Measurements from ENCODE around the gene ACP1.
"Not testable (repeated sequence)": the region's sequence is repeated elsewhere in the genome, so short reads cannot be mapped to it uniquely, and the experiment has no call there.

ACP1 gene

DNA sequence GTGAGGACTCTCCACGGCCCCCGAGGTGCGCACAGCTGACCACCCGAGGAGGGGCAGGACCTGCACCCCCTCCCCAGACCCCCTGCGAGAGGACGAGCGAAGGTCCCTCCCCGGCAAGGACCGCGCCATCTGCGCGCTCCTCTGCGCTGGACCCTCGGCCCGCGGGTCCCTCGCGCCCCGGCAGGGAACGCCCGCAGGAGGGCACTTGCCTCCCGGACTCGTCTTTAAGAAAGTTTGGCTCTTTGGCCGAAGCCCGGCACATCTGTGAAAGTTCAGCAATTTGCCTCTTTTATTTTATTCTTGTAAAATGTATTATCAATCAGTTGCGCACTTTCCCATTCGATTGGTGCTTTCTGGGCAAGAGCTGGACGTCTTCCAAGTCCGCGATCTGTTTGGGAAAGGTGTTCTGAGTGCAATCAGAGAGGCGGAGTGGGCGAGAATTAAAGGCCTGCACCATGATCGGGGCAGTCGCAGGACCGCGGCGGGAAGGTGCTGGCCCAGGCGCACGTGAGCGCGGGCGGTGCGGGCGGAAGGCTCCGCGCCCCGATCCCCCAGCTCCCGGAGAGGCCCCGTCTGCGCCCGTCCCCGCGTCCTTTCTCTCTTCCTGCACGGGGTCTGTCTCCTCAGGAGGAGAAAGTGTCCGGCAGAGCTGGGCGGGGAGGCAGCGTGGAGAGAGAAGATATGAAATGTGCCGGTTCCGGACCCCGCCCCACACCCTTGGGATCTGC, 24.8 kb downstream of the ACP1 start:
- H3K9me3 ChIP-seq (ENCODE audit: insufficient read depth, low read depth, low read length): no peaks in the 10 kb centered on the region
- peaks cover 21% of the 10 kb centered on the region for H3K4me1 ChIP-seq (ENCODE audit: insufficient read depth, low read length)
- H3K9ac ChIP-seq (ENCODE audit: low read depth, low read length): peak overlapping the region; percentile 41; the same call in 1 of the 2 replicates
- peak overlapping the region; percentile 76 for H3K4me3 ChIP-seq (ENCODE audit: low read length)
- no peak overlapping the region for H3K27ac ChIP-seq (ENCODE audit: low read length)
- H3K36me3 ChIP-seq (ENCODE audit: insufficient read depth, low read depth, low read length): no peaks in the 10 kb centered on the region
- peaks cover 75% of the 10 kb centered on the region for H3K27me3 ChIP-seq (ENCODE audit: insufficient read depth, low read length)

DNA sequence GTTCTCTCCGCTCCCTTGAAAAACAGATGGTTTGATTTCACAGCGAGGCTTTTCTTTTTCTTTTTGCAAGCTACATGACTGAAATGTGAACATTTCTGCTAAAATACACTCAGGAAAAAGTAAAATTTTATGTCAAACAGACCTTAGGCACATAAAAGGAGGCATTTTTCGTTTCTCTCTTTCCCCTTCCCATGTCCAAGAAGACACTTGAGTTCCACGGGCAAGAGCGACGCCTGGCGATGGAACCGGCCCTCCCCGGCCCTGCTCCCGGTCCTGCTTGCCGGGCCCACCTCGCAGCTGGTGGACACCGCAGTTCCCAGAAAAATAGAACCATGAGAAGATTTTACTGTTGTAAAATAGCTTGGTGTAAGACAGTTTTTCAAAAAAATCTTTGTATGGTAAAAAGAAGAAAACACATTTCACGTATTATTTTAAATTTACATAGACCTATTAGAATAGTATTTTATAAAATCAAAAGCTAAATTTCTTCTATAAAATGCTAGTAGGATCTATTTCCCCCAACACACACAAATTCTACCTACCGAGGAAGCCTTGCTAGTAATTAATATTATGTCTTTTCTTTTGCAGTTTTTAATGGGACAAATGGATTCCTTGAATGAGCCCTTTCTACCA, 25.5 kb downstream of the ACP1 start:
- H3K4me3 ChIP-seq (ENCODE audit: low read length): peak overlapping the region; percentile 76
- no peaks in the 10 kb centered on the region for H3K36me3 ChIP-seq (ENCODE audit: insufficient read depth, low read depth, low read length)
- H3K4me1 ChIP-seq (ENCODE audit: insufficient read depth, low read length): peaks cover 15% of the 10 kb centered on the region
- H3K9me3 ChIP-seq (ENCODE audit: insufficient read depth, low read depth, low read length): no peaks in the 10 kb centered on the region
- peaks cover 68% of the 10 kb centered on the region for H3K27me3 ChIP-seq (ENCODE audit: insufficient read depth, low read length)
- H3K9ac ChIP-seq (ENCODE audit: low read depth, low read length): no peak overlapping the region; the same call in 1 of the 2 replicates
- no peak overlapping the region for H3K27ac ChIP-seq (ENCODE audit: low read length)

DNA sequence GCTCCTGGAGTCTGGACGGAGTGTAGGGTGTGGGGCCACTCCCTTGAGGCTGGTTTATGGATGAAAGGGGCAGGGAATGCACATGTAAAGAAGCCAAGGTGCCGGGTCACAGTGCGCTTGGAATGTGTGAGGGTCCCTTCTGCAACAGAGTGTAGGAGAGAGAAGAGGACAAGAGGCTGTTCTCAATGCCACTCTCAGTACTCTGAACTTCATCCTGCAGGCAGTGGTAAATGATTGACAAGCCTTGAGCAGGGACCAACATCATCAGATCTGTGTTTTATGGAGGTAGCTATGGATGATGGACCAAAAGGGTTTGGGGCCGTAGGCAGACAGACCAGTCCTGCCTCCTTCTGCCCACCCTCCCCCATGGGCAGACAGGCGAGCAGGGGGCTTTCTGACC, 30.3 kb downstream of the ACP1 start:
- H3K27me3 ChIP-seq (ENCODE audit: insufficient read depth, low read length): peaks cover 27% of the 10 kb centered on the region
- H3K27ac ChIP-seq (ENCODE audit: low read length): no peak overlapping the region
- no peaks in the 10 kb centered on the region for H3K4me1 ChIP-seq (ENCODE audit: insufficient read depth, low read length)
- no peaks in the 10 kb centered on the region for H3K36me3 ChIP-seq (ENCODE audit: insufficient read depth, low read depth, low read length)
- H3K4me3 ChIP-seq (ENCODE audit: low read length): no peak overlapping the region
- no peaks in the 10 kb centered on the region for H3K9me3 ChIP-seq (ENCODE audit: insufficient read depth, low read depth, low read length)
- H3K9ac ChIP-seq (ENCODE audit: low read depth, low read length): no peak overlapping the region

DNA sequence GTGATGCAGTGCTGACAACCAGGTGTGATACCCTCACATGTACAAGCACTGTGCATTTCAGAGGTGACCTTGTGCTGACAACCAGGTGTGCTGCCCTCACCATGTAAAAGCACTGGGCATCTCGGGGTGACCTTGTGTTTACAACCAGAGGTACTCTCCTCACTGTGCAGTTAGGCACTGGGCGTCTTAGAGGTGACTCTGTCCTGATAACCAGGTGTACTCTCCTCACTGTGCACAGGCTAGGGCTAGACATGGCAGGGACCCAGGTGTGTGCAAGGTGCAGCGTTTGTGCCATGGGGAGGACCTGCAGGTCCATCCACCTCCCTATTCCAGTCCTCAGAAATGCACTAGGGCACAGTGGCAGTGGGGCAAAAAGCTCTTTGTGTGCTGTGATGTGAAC, 31.6 kb downstream of the ACP1 start:
- Histone ChIP-seq H3K9ac (ENCODE audit: low read depth, low read length) (no peak overlapping the region), H3K4me3 (ENCODE audit: low read length) (no peak overlapping the region), H3K27ac (ENCODE audit: low read length) (no peak overlapping the region), H3K36me3 (ENCODE audit: insufficient read depth, low read depth, low read length) (no peaks in the 10 kb centered on the region), H3K27me3 (ENCODE audit: insufficient read depth, low read length) (peaks cover 14% of the 10 kb centered on the region), H3K4me1 (ENCODE audit: insufficient read depth, low read length) (no peaks in the 10 kb centered on the region), H3K9me3 (ENCODE audit: insufficient read depth, low read depth, low read length) (no peaks in the 10 kb centered on the region)

- Histone ChIP-seq H3K9me3 (ENCODE audit: insufficient read depth, low read depth, low read length) (no peaks in the 10 kb centered on the region), H3K27ac (ENCODE audit: low read length) (no peak overlapping the region), H3K4me1 (ENCODE audit: insufficient read depth, low read length) (peaks cover 15% of the 10 kb centered on the region), H3K4me3 (ENCODE audit: low read length) (no peak overlapping the region), H3K27me3 (ENCODE audit: insufficient read depth, low read length) (no peaks in the 10 kb centered on the region; the same call in 1 of the 2 replicates), H3K36me3 (ENCODE audit: insufficient read depth, low read depth, low read length) (no peaks in the 10 kb centered on the region), H3K9ac (ENCODE audit: low read depth, low read length) (no peak overlapping the region)
Observed at GRCh38 chr2:305366-305765, 40.6 kb downstream of the ACP1 start.

DNA sequence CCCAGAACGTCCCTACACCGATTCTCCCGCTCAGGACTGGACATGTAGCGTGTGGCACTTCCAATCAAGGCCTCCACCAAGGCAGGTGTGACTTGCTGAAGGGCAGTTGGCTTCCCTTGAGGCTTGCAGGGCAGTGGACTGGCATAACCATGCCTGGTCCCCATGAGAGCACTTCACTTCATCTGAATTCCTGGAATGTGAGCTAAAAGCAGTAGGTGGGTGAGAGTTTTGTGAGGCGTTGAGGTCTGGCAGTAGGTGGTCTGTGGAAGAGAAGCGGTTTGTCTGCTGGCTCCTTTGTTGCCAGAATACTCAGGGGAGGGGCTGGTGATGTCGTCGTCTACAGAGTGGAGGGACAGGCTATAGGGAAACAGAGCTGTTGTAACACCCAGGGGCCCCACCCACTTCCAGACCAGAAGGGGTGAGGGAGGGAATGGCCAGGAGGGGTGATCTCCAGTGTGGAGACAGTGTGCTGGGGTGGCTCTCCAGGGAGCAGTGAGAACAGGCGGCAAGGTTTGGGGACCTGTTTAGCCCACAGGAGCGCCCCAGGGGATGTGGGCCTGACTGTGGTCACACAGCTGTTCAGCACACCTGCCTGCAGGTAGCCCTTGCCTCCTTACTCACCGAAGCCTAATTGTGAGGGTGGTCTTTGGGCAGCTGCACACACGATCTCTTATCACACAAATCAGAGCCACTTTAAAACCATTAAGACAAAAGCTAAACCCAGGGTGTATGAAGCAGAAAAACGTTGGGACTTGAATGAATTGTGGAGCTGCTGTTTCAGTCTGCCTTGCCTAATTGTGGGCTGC, 44.6 kb downstream of the ACP1 start:
- Histone ChIP-seq H3K9me3 (ENCODE audit: insufficient read depth, low read depth, low read length) (no peaks in the 10 kb centered on the region), H3K27me3 (ENCODE audit: insufficient read depth, low read length) (no peaks in the 10 kb centered on the region), H3K27ac (ENCODE audit: low read length) (no peak overlapping the region), H3K36me3 (ENCODE audit: insufficient read depth, low read depth, low read length) (no peaks in the 10 kb centered on the region), H3K9ac (ENCODE audit: low read depth, low read length) (peak overlapping the region; percentile 8; the same call in 1 of the 2 replicates), H3K4me3 (ENCODE audit: low read length) (no peak overlapping the region; the same call in 1 of the 2 replicates), H3K4me1 (ENCODE audit: insufficient read depth, low read length) (peaks cover 18% of the 10 kb centered on the region)

GRCh38 chr2:309954-310510, 45.3 kb downstream of the ACP1 start:
- H3K36me3 ChIP-seq (ENCODE audit: insufficient read depth, low read depth, low read length): no peaks in the 10 kb centered on the region
- no peaks in the 10 kb centered on the region for H3K9me3 ChIP-seq (ENCODE audit: insufficient read depth, low read depth, low read length)
- peak overlapping the region; percentile 8; the same call in 1 of the 2 replicates for H3K9ac ChIP-seq (ENCODE audit: low read depth, low read length)
- no peak overlapping the region for H3K27ac ChIP-seq (ENCODE audit: low read length)
- H3K4me1 ChIP-seq (ENCODE audit: insufficient read depth, low read length): peaks cover 18% of the 10 kb centered on the region
- no peak overlapping the region for H3K4me3 ChIP-seq (ENCODE audit: low read length)
- H3K27me3 ChIP-seq (ENCODE audit: insufficient read depth, low read length): no peaks in the 10 kb centered on the region

DNA sequence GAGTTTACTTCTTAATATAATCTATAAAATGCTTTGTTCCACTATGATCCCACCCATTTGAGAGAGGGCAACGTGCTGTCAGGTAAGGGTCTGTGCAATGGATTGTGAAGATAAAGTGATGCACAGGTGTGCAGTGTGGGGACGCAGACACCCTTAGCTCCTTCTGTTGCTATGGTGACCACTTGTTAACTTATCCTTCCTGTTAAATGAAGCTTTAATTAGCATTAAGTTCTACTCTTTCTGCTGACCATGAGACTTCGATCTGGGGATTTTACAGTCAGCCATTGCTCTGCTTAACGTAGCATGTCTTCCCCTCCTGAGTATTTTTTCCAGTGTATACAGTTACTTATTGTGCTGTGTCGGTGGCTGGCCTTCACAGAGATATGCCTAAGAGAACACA, 46.2 kb downstream of the ACP1 start:
- peaks cover 18% of the 10 kb centered on the region for H3K4me1 ChIP-seq (ENCODE audit: insufficient read depth, low read length)
- H3K4me3 ChIP-seq (ENCODE audit: low read length): no peak overlapping the region
- no peak overlapping the region for H3K9ac ChIP-seq (ENCODE audit: low read depth, low read length)
- no peaks in the 10 kb centered on the region for H3K9me3 ChIP-seq (ENCODE audit: insufficient read depth, low read depth, low read length)
- H3K27me3 ChIP-seq (ENCODE audit: insufficient read depth, low read length): no peaks in the 10 kb centered on the region
- H3K27ac ChIP-seq (ENCODE audit: low read length): no peak overlapping the region
- H3K36me3 ChIP-seq (ENCODE audit: insufficient read depth, low read depth, low read length): no peaks in the 10 kb centered on the region

DNA sequence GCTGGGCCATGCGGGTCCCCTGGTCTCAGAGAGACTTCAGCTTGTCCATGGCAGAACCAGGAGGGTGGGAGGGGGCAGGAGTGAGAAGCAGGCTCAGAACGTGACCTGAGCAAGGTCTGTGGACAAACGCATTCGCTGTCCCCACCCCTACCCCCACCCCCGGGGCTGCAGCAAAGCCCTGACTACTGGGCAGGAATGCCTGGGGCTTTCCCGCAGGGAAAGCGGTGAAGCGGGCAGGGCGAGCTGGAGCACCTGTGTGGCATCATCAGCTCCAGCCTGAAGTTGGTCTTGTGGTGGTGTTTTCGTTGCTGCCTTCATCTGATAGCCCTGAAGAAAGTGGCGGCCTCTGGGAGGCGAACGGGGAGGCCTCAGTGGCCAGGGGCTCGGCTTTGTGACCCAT, 49.2 kb downstream of the ACP1 start:
- Histone ChIP-seq H3K9me3 (ENCODE audit: insufficient read depth, low read depth, low read length) (no peaks in the 10 kb centered on the region), H3K4me3 (ENCODE audit: low read length) (no peak overlapping the region), H3K9ac (ENCODE audit: low read depth, low read length) (no peak overlapping the region), H3K27me3 (ENCODE audit: insufficient read depth, low read length) (no peaks in the 10 kb centered on the region), H3K27ac (ENCODE audit: low read length) (no peak overlapping the region), H3K4me1 (ENCODE audit: insufficient read depth, low read length) (peaks cover 23% of the 10 kb centered on the region), H3K36me3 (ENCODE audit: insufficient read depth, low read depth, low read length) (no peaks in the 10 kb centered on the region)

DNA sequence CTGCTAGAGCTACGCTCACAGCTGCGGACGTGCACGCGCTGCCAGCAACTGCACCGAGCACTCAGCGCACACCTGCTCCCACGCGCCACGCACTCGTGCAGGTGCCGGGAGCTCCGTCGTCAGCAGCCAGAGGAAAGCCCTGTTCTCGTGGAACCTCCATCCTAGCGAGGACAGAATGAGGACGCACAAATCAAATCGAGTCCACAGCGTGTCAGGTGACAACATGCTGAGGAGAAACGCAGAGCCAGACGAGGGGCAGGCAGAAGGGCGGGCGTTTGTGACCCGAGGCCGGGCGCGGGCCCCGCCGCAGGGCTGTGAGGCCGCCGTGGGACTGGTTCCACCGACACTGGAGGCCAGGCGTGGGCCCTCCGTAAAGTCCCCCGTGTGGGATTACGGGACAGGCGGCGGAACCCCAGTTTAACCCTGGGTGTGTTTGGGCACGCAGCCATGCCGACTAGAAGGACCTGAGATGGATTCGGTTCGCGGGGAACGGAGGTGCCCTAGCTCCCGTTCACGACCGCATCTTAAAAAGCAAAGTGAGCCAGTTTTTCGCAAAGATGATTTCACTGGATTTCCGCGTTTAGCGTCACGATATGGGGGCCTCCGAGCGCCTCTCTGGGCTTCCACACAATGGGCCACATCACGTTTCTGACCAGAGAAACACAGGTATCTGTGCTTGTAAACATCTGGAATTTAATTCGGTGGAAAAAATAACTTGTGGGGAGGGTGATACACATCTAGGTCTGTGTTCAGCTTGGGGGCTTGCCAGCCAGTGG, 50.0 kb downstream of the ACP1 start:
- H3K9me3 ChIP-seq (ENCODE audit: insufficient read depth, low read depth, low read length): no peaks in the 10 kb centered on the region
- no peaks in the 10 kb centered on the region for H3K36me3 ChIP-seq (ENCODE audit: insufficient read depth, low read depth, low read length)
- H3K4me3 ChIP-seq (ENCODE audit: low read length): no peak overlapping the region
- H3K27ac ChIP-seq (ENCODE audit: low read length): no peak overlapping the region
- H3K9ac ChIP-seq (ENCODE audit: low read depth, low read length): no peak overlapping the region
- H3K27me3 ChIP-seq (ENCODE audit: insufficient read depth, low read length): no peaks in the 10 kb centered on the region
- H3K4me1 ChIP-seq (ENCODE audit: insufficient read depth, low read length): peaks cover 15% of the 10 kb centered on the region

GRCh38 chr2:315925-316324, 51.2 kb downstream of the ACP1 start:
- H3K4me3 ChIP-seq (ENCODE audit: low read length); H3K36me3 ChIP-seq (ENCODE audit: insufficient read depth, low read depth, low read length); H3K9me3 ChIP-seq (ENCODE audit: insufficient read depth, low read depth, low read length); H3K9ac ChIP-seq (ENCODE audit: low read depth, low read length); H3K27me3 ChIP-seq (ENCODE audit: insufficient read depth, low read length); H3K27ac ChIP-seq (ENCODE audit: low read length); H3K4me1 ChIP-seq (ENCODE audit: insufficient read depth, low read length): not testable (repeated sequence)

All from iPS-20b (cell line).